SK-N-SH treated with all-trans-retinoic acid at 6 μM for 48 hours (cell line): ENCODE results near the gene JAKMIP1.

Experiments used
- ATAC-seq: fragments of 200-7000 bp; cut with Tn5 transposase; 3 replicates; pipeline ENCODE4 v1.9.1; 2020; ENCODE audit warnings: mild to moderate bottlenecking, moderate library complexity
- ESRRG ChIP-seq: fragments of 250-450 bp; sonication (Bioruptor Pico); IDR thresholded peaks from 2 replicates; pipeline ENCODE4 v1.6.1; 2021; ENCODE audit warnings: mild to moderate bottlenecking
- GLIS3 ChIP-seq: fragments of 250-450 bp; sonication (Bioruptor Pico); IDR thresholded peaks from 2 replicates; pipeline ENCODE4 v1.5.0; 2020; ENCODE audit warnings: mild to moderate bottlenecking, moderate library complexity
- ISL1 ChIP-seq: fragments of 250-450 bp; sonication (Bioruptor Pico); IDR thresholded peaks from 2 replicates; pipeline ENCODE4 v2.1.2; 2022; ENCODE audit warnings: mild to moderate bottlenecking, moderate library complexity
- PPARA ChIP-seq: fragments of 250-450 bp; sonication (Bioruptor Pico); IDR thresholded peaks from 2 replicates; pipeline ENCODE4 v1.5.0; 2020; ENCODE audit warnings: mild to moderate bottlenecking, borderline replicate concordance
- RARB ChIP-seq: fragments of 250-450 bp; sonication (Bioruptor Pico); IDR thresholded peaks from 2 replicates; pipeline ENCODE4 v1.8.0; 2021; ENCODE audit warnings: mild to moderate bottlenecking, moderate library complexity
- SNAI2 ChIP-seq: fragments of 250-450 bp; sonication (Bioruptor Pico); IDR thresholded peaks from 2 replicates; pipeline ENCODE4 v1.5.0; 2020; ENCODE audit warnings: mild to moderate bottlenecking, moderate library complexity
- TCF4 ChIP-seq: fragments of 250-450 bp; sonication (Bioruptor Pico); IDR thresholded peaks from 2 replicates; pipeline ENCODE4 v1.8.0; 2021; ENCODE audit warnings: mild to moderate bottlenecking, moderate library complexity, borderline replicate concordance
- TOX ChIP-seq: fragments of 250-450 bp; sonication (Bioruptor Pico); IDR thresholded peaks from 2 replicates; pipeline ENCODE4 v1.8.0; 2021; ENCODE audit warnings: mild to moderate bottlenecking, moderate library complexity, borderline replicate concordance
- ZC3H10 ChIP-seq: fragments of 250-450 bp; sonication (Bioruptor Pico); IDR thresholded peaks from 2 replicates; pipeline ENCODE4 v1.5.1; 2021; ENCODE audit warnings: mild to moderate bottlenecking, moderate library complexity
- ZFP30 ChIP-seq: fragments of 450-650 bp; formaldehyde crosslinking; IDR thresholded peaks from 2 replicates; pipeline ENCODE4 v1.5.0; 2022; ENCODE audit warnings: mild to moderate bottlenecking, moderate library complexity
- ZNF565 ChIP-seq: fragments of 450-650 bp; formaldehyde crosslinking; conservative IDR thresholded peaks from 2 replicates; pipeline ENCODE4 v1.5.0; 2020; ENCODE audit warnings: low read depth, mild to moderate bottlenecking, moderate library complexity
- ZNF8 ChIP-seq: fragments of 450-650 bp; formaldehyde crosslinking; IDR thresholded peaks from 2 replicates; pipeline ENCODE4 v1.5.0; 2020; ENCODE audit warnings: mild to moderate bottlenecking, moderate library complexity
- TF ChIP-seq, protein P1 (sequence below): fragments of 250-450 bp; sonication (Bioruptor Pico); IDR thresholded peaks from 2 replicates; pipeline ENCODE4 v1.8.0; 2021; ENCODE audit warnings: low read depth, mild to moderate bottlenecking, moderate library complexity, borderline replicate concordance
- TF ChIP-seq, protein P2 (sequence below): fragments of 250-450 bp; sonication (Bioruptor Pico); IDR thresholded peaks from 2 replicates; pipeline ENCODE4 v1.5.1; 2021; ENCODE audit warnings: mild to moderate bottlenecking, moderate library complexity
- TF ChIP-seq, protein P3 (sequence below): fragments of 250-450 bp; sonication (Bioruptor Pico); IDR thresholded peaks from 2 replicates; pipeline ENCODE4 v1.8.0; 2020; ENCODE audit warnings: mild to moderate bottlenecking, moderate library complexity, borderline replicate concordance
- TF ChIP-seq, protein P4 (sequence below): fragments of 250-450 bp; sonication (Bioruptor Pico); IDR thresholded peaks from 2 replicates; pipeline ENCODE4 v1.5.0; 2020; ENCODE audit warnings: mild to moderate bottlenecking, moderate library complexity
- TF ChIP-seq, protein P5 (sequence below): fragments of 250-450 bp; sonication (Bioruptor Pico); IDR thresholded peaks from 2 replicates; pipeline ENCODE4 v1.5.1; 2020; ENCODE audit warnings: low read depth, mild to moderate bottlenecking, moderate library complexity

Gene JAKMIP1

DNA sequence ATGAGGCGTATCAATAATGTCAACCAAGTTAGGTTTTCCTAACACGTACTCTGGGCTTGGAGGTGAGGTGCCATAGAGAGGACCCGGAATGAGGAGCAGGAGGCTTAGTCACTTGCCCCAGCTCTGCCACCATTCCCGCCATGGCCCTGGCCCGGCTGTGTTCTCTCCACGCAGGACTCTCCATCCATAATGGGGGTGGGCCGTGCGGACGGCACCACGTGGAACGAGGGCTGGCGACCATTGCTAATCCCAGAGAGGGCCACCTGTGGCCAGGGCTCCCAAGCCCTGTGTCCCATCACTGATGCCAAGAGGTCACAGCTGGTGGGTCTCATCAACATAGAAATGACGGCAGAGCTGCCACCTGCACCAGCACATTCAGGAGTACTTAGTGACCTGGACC, 76.4 kb downstream of the JAKMIP1 start:
- no peak for ATAC-seq
- TF ChIP-seq, protein P1, sequence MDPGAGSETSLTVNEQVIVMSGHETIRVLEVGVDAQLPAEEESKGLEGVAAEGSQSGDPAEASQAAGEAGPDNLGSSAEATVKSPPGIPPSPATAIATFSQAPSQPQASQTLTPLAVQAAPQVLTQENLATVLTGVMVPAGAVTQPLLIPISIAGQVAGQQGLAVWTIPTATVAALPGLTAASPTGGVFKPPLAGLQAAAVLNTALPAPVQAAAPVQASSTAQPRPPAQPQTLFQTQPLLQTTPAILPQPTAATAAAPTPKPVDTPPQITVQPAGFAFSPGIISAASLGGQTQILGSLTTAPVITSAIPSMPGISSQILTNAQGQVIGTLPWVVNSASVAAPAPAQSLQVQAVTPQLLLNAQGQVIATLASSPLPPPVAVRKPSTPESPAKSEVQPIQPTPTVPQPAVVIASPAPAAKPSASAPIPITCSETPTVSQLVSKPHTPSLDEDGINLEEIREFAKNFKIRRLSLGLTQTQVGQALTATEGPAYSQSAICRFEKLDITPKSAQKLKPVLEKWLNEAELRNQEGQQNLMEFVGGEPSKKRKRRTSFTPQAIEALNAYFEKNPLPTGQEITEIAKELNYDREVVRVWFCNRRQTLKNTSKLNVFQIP, result no peak
- TF ChIP-seq ZC3H10 (CRISPR knock-in tag) (no peak), ZNF565 (CRISPR knock-in tag) (no peak)

DNA sequence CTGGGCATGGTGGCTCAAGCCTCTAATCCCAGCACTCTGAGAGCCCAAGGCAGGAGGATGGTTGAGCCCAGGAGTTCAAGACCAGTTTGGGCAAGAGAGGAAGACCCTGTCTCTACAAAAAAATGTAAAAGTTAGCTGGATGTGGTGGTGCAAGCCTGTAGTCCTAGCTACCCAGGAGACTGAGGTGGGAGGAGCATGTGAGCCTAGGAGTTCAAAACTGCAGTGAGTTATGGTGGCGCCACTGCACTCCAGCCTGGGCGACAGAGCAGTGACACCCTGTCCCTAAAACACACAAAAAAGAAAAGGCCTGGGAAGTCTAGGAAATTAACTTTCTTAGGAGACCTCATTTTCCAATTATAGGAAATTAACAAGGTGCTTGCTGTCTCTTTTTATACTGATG, 76.8 kb downstream of the JAKMIP1 start:
- ATAC-seq, result no peak
- TF ChIP-seq, protein P2, sequence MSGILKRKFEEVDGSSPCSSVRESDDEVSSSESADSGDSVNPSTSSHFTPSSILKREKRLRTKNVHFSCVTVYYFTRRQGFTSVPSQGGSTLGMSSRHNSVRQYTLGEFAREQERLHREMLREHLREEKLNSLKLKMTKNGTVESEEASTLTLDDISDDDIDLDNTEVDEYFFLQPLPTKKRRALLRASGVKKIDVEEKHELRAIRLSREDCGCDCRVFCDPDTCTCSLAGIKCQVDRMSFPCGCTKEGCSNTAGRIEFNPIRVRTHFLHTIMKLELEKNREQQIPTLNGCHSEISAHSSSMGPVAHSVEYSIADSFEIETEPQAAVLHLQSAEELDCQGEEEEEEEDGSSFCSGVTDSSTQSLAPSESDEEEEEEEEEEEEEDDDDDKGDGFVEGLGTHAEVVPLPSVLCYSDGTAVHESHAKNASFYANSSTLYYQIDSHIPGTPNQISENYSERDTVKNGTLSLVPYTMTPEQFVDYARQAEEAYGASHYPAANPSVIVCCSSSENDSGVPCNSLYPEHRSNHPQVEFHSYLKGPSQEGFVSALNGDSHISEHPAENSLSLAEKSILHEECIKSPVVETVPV (CRISPR knock-in tag), result no peak
- TF ChIP-seq GLIS3 (CRISPR knock-in tag), result no peak
- TF ChIP-seq, protein P3, sequence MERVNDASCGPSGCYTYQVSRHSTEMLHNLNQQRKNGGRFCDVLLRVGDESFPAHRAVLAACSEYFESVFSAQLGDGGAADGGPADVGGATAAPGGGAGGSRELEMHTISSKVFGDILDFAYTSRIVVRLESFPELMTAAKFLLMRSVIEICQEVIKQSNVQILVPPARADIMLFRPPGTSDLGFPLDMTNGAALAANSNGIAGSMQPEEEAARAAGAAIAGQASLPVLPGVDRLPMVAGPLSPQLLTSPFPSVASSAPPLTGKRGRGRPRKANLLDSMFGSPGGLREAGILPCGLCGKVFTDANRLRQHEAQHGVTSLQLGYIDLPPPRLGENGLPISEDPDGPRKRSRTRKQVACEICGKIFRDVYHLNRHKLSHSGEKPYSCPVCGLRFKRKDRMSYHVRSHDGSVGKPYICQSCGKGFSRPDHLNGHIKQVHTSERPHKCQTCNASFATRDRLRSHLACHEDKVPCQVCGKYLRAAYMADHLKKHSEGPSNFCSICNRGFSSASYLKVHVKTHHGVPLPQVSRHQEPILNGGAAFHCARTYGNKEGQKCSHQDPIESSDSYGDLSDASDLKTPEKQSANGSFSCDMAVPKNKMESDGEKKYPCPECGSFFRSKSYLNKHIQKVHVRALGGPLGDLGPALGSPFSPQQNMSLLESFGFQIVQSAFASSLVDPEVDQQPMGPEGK (CRISPR knock-in tag), result no peak
- no peak for TF ChIP-seq ZC3H10 (CRISPR knock-in tag)
- TF ChIP-seq ESRRG, result no peak
- TF ChIP-seq, protein P4, sequence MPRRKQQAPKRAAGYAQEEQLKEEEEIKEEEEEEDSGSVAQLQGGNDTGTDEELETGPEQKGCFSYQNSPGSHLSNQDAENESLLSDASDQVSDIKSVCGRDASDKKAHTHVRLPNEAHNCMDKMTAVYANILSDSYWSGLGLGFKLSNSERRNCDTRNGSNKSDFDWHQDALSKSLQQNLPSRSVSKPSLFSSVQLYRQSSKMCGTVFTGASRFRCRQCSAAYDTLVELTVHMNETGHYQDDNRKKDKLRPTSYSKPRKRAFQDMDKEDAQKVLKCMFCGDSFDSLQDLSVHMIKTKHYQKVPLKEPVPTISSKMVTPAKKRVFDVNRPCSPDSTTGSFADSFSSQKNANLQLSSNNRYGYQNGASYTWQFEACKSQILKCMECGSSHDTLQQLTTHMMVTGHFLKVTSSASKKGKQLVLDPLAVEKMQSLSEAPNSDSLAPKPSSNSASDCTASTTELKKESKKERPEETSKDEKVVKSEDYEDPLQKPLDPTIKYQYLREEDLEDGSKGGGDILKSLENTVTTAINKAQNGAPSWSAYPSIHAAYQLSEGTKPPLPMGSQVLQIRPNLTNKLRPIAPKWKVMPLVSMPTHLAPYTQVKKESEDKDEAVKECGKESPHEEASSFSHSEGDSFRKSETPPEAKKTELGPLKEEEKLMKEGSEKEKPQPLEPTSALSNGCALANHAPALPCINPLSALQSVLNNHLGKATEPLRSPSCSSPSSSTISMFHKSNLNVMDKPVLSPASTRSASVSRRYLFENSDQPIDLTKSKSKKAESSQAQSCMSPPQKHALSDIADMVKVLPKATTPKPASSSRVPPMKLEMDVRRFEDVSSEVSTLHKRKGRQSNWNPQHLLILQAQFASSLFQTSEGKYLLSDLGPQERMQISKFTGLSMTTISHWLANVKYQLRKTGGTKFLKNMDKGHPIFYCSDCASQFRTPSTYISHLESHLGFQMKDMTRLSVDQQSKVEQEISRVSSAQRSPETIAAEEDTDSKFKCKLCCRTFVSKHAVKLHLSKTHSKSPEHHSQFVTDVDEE (CRISPR knock-in tag), result no peak
- no peak for TF ChIP-seq TCF4 (CRISPR knock-in tag)
- no peak for TF ChIP-seq ISL1 (CRISPR knock-in tag)
- no peak for TF ChIP-seq PPARA (CRISPR knock-in tag)
- TF ChIP-seq ZFP30 (CRISPR knock-in tag), result no peak
- TF ChIP-seq, protein P1, result no peak

DNA sequence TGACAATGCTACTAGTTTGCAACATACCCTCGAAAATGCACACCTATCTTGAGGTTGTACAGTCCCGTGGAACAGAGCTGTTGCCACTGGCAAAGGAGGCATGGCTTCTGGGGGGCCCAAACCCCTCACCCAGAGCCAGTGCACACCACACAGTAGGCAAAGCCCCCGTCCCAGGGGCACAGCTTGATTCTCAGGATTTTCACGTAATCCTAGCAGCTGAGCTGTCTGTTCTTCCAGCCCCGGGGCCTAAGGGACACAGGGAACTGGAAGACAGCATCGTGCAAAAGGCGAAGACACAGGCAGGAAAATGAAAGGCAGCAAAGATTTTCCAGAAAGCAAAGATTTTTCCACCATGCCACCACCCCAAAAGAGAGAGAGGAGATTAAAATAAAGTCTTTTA, 77.2 kb downstream of the JAKMIP1 start:
- TF ChIP-seq RARB (CRISPR knock-in tag) (no peak), PPARA (CRISPR knock-in tag) (no peak), ESRRG (no peak), ISL1 (CRISPR knock-in tag) (no peak), SNAI2 (no peak), GLIS3 (CRISPR knock-in tag) (no peak), ZFP30 (CRISPR knock-in tag) (no peak), ZNF565 (CRISPR knock-in tag) (no peak), ZNF8 (no peak), TOX (CRISPR knock-in tag) (no peak), ZC3H10 (CRISPR knock-in tag) (no peak)
- TF ChIP-seq, protein P3 (CRISPR knock-in tag), result no peak
- TF ChIP-seq, protein P4 (CRISPR knock-in tag), result no peak
- TF ChIP-seq, protein P5, sequence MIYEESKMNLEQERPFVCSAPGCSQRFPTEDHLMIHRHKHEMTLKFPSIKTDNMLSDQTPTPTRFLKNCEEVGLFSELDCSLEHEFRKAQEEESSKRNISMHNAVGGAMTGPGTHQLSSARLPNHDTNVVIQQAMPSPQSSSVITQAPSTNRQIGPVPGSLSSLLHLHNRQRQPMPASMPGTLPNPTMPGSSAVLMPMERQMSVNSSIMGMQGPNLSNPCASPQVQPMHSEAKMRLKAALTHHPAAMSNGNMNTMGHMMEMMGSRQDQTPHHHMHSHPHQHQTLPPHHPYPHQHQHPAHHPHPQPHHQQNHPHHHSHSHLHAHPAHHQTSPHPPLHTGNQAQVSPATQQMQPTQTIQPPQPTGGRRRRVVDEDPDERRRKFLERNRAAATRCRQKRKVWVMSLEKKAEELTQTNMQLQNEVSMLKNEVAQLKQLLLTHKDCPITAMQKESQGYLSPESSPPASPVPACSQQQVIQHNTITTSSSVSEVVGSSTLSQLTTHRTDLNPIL, result no peak
- TF ChIP-seq, protein P1, result no peak
- ATAC-seq, result no peak
